ENCODE measurements around the gene FMC1. TPM values are rescaled to one million over a fixed set of nuclear protein-coding genes. Genes with fewer than 3 reads are reported as not detected.
"Not testable (repeated sequence)": the region's sequence is repeated elsewhere in the genome, so short reads cannot be mapped to it uniquely, and the experiment has no call there.

The FMC1 gene
- total and polyA plus RNA-seq, 2 donors (not counting 1 experiment from before 2014, with no cell fraction given) = 10.1 to 23.0 TPM

DNA sequence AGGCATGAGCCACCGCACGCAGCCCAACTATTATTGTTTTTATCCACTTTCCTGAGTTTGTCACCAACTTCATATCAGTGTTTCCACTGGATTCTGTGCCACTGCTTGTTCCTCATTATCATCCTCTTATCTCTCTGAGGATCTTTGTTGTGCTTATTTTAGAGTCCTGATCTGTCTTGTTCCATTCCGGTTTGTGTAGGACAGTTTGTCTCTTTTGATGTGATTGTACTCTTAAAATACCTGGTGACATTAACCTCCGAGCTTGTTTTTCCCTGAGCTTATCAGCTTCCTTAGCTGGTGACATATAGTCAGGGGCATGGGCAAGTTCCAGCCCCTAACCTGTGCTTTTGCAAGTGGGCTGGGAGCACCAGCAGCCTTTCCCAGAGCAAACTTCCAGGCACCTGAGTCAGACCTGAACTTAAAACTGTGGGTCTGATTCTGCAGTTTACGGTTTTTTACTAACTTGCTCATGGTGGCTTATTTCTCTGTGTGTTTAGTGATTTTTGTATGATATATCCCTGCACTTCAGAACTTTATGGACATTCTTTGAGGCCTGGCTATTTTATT lies 23.1 kb upstream of the FMC1 start:
- Histone ChIP-seq H2AFZ (ENCODE audit: low read length) (no peak overlapping the region), H3K9me3 (ENCODE audit: control insufficient read depth, insufficient read depth, low read depth, low read length) (no peaks in the 10 kb centered on the region), H4K20me1 (ENCODE audit: control insufficient read depth, extremely low read depth, insufficient read depth, low read length) (no peaks in the 10 kb centered on the region), H3K4me2 (ENCODE audit: extremely low read depth, insufficient read depth, low read length) (no peak overlapping the region), H3K9ac (ENCODE audit: insufficient read depth, low read length) (no peak overlapping the region), H3K27ac (ENCODE audit: insufficient read depth, low read length) (no peak overlapping the region), H3K27me3 (ENCODE audit: control insufficient read depth, insufficient read depth, low read length) (no peaks in the 10 kb centered on the region), H3K36me3 (ENCODE audit: control insufficient read depth, insufficient read depth, low read length) (no peaks in the 10 kb centered on the region), H3K4me3 (replicated peaks in 1 of 4; ENCODE audit: control extremely low read depth in 1 of 4, insufficient read depth in 1 of 4, low read depth in 3 of 4, low read length in 4 of 4) (no peak overlapping the region), H3K4me1 (ENCODE audit: control insufficient read depth, extremely low read depth, insufficient read depth, low read length) (no peaks in the 10 kb centered on the region), H3K79me2 (ENCODE audit: control insufficient read depth, insufficient read depth, low read length) (no peaks in the 10 kb centered on the region)
- no peak for DNase-seq (ENCODE audit: low read depth in 2 of 2)
- no peak for TF ChIP-seq EZH2 (IDR thresholded peaks at IDR 0.05; ENCODE audit: low read length, missing control alignments)
- no peak for TF ChIP-seq CTCF (conservative IDR thresholded peaks at IDR 0.05 in 1 of 2, IDR thresholded peaks at IDR 0.05 in 1 of 2; ENCODE audit: low read depth in 1 of 2, low read length in 2 of 2)

GRCh38 chr7:139321071-139321745 lies 19.9 kb upstream of the FMC1 start:
- H3K36me3 ChIP-seq (ENCODE audit: control insufficient read depth, insufficient read depth, low read length) = no peaks in the 10 kb centered on the region
- H3K27ac ChIP-seq (ENCODE audit: insufficient read depth, low read length) = no peak overlapping the region
- TF ChIP-seq CTCF (conservative IDR thresholded peaks at IDR 0.05 in 1 of 2, IDR thresholded peaks at IDR 0.05 in 1 of 2; ENCODE audit: low read depth in 1 of 2, low read length in 2 of 2) = peak; percentile 30 to 49
- TF ChIP-seq EZH2 (IDR thresholded peaks at IDR 0.05; ENCODE audit: low read length, missing control alignments) = no peak
- no peak overlapping the region for H3K4me2 ChIP-seq (ENCODE audit: extremely low read depth, insufficient read depth, low read length)
- H3K9ac ChIP-seq (ENCODE audit: insufficient read depth, low read length) = no peak overlapping the region
- no peaks in the 10 kb centered on the region for H4K20me1 ChIP-seq (ENCODE audit: control insufficient read depth, extremely low read depth, insufficient read depth, low read length)
- H3K27me3 ChIP-seq (ENCODE audit: control insufficient read depth, insufficient read depth, low read length) = no peaks in the 10 kb centered on the region
- H3K4me1 ChIP-seq (ENCODE audit: control insufficient read depth, extremely low read depth, insufficient read depth, low read length) = no peaks in the 10 kb centered on the region
- no peaks in the 10 kb centered on the region for H3K9me3 ChIP-seq (ENCODE audit: control insufficient read depth, insufficient read depth, low read depth, low read length)
- no peak overlapping the region for H3K4me3 ChIP-seq (replicated peaks in 1 of 4; ENCODE audit: control extremely low read depth in 1 of 4, insufficient read depth in 1 of 4, low read depth in 3 of 4, low read length in 4 of 4)
- H3K79me2 ChIP-seq (ENCODE audit: control insufficient read depth, insufficient read depth, low read length) = no peaks in the 10 kb centered on the region
- peak in 1 of 2 donors; percentile 24 for DNase-seq (ENCODE audit: low read depth in 2 of 2)
- no peak overlapping the region for H2AFZ ChIP-seq (ENCODE audit: low read length)

GRCh38 chr7:139324709-139325108 lies 16.4 kb upstream of the FMC1 start:
- not testable (repeated sequence) for H3K27ac ChIP-seq (ENCODE audit: insufficient read depth, low read length); H3K36me3 ChIP-seq (ENCODE audit: control insufficient read depth, insufficient read depth, low read length); H3K9me3 ChIP-seq (ENCODE audit: control insufficient read depth, insufficient read depth, low read depth, low read length); DNase-seq (ENCODE audit: low read depth in 2 of 2); H3K79me2 ChIP-seq (ENCODE audit: control insufficient read depth, insufficient read depth, low read length); H2AFZ ChIP-seq (ENCODE audit: low read length); H4K20me1 ChIP-seq (ENCODE audit: control insufficient read depth, extremely low read depth, insufficient read depth, low read length); H3K27me3 ChIP-seq (ENCODE audit: control insufficient read depth, insufficient read depth, low read length); H3K4me3 ChIP-seq (replicated peaks in 1 of 4; ENCODE audit: control extremely low read depth in 1 of 4, insufficient read depth in 1 of 4, low read depth in 3 of 4, low read length in 4 of 4); H3K4me1 ChIP-seq (ENCODE audit: control insufficient read depth, extremely low read depth, insufficient read depth, low read length); H3K4me2 ChIP-seq (ENCODE audit: extremely low read depth, insufficient read depth, low read length); H3K9ac ChIP-seq (ENCODE audit: insufficient read depth, low read length)

All from fibroblast of lung (primary cell).